HG02759 (cell line): ENCODE data around the gene GRPEL1.

Source experiments
- ATAC-seq: cut with Tn5 transposase; IDR thresholded peaks from one replicate; pipeline ENCODE4 v1.9.1; 2021; ENCODE audit warnings: mild to moderate bottlenecking, moderate library complexity; ENCODE audit not compliant: unreplicated experiment

GRPEL1 gene

GRCh38 chr4:7025040-7025602, 42.7 kb downstream of the GRPEL1 start:
- no peak for ATAC-seq

- no peak for ATAC-seq
Measured at GRCh38 chr4:7024336-7024890, 43.5 kb downstream of the GRPEL1 start.

- no peak for ATAC-seq
Measured at GRCh38 chr4:7023901-7024300, 44.0 kb downstream of the GRPEL1 start.

- ATAC-seq: no peak
Measured at GRCh38 chr4:7023486-7023885, 44.4 kb downstream of the GRPEL1 start.

GRCh38 chr4:7021930-7022664, 45.8 kb downstream of the GRPEL1 start:
- ATAC-seq: no peak

- ATAC-seq: no peak
Measured at GRCh38 chr4:7021355-7021754, 46.5 kb downstream of the GRPEL1 start.

- ATAC-seq: no peak
Measured at GRCh38 chr4:7020856-7021255, 47.0 kb downstream of the GRPEL1 start.

- no peak for ATAC-seq
Measured at GRCh38 chr4:7020290-7020689, 47.6 kb downstream of the GRPEL1 start.

- ATAC-seq: no peak
Measured at GRCh38 chr4:7019367-7019766, 48.5 kb downstream of the GRPEL1 start.

GRCh38 chr4:7018281-7018680, 49.6 kb downstream of the GRPEL1 start:
- ATAC-seq: no peak

- ATAC-seq: no peak
Measured at GRCh38 chr4:7017446-7018048, 50.3 kb downstream of the GRPEL1 start.

- no peak for ATAC-seq
Measured at GRCh38 chr4:7016512-7016911, 51.4 kb downstream of the GRPEL1 start.

GRCh38 chr4:7016086-7016485, 51.8 kb downstream of the GRPEL1 start:
- ATAC-seq: no peak

GRCh38 chr4:7015383-7016035, 52.4 kb downstream of the GRPEL1 start:
- ATAC-seq: no peak

- no peak for ATAC-seq
Measured at GRCh38 chr4:7014815-7015214, 53.0 kb downstream of the GRPEL1 start.

- ATAC-seq: peak; percentile 41
Measured at GRCh38 chr4:7013175-7013574, 54.7 kb downstream of the GRPEL1 start.

GRCh38 chr4:7009564-7009963, 58.3 kb downstream of the GRPEL1 start:
- ATAC-seq: no peak
